NAMALWA (cell line): ENCODE results near the gene PARD3.
"Not testable (repeated sequence)": the region's sequence is repeated elsewhere in the genome, so short reads cannot be mapped to it uniquely, and the experiment has no call there.

Experiments used
- DNase-seq: peaks from one replicate; pipeline ENCODE4 v3.0.0-alpha.2; 2015; ENCODE audit warnings: low spot score

The PARD3 gene

DNA sequence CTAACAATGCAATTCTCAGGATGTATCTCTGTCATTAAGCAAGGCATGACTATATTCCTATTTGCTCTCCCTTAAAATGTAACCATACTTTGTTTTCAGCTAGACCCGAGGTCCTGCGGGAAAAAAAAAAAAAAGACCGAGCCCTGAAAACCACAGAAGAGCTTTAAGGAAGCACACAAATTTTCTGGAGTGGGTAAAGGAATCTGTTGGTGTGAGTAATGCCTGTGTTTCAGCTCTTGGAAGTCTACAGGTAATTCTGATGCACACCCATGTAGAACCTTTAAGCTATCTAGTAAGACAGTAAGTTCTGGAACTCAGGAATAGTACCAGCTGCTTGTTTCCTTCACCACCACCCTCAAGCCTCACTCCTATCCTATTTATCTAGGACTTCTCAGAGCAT lies 351.1 kb downstream of the PARD3 start:
- DNase-seq: no peak

GRCh38 chr10:34462993-34463392 lies 352.1 kb downstream of the PARD3 start:
- DNase-seq: no peak

DNA sequence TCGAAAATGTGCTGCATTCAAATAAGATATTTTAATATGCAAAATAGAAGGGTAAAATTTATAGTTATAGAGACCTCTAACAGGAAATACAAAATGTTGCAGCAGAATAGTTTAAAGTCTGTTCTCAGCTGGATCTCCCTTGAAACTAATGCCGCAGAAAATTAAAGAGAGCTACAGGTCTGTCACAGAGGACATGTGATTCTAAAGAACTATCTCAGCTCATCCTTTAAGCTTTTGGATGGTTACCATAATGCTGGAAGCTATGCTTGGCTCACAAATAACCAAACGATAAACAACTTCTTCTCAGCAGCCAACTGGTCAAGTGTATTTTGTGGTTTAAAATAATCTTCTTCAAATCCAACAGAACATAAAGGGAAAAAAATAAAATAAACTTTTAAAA lies 353.0 kb downstream of the PARD3 start:
- no peak for DNase-seq

GRCh38 chr10:34454590-34455261 lies 360.4 kb downstream of the PARD3 start:
- no peak for DNase-seq

- no peak for DNase-seq
These were observed 365.3 kb downstream of the PARD3 start for GRCh38 chr10:34449836-34450235.

GRCh38 chr10:34446049-34446448 lies 369.0 kb downstream of the PARD3 start:
- DNase-seq: no peak

- no peak for DNase-seq
These were observed 370.6 kb downstream of the PARD3 start for GRCh38 chr10:34444223-34445183.

- DNase-seq: not testable (repeated sequence)
These were observed 375.7 kb downstream of the PARD3 start for GRCh38 chr10:34439386-34439785.

DNA sequence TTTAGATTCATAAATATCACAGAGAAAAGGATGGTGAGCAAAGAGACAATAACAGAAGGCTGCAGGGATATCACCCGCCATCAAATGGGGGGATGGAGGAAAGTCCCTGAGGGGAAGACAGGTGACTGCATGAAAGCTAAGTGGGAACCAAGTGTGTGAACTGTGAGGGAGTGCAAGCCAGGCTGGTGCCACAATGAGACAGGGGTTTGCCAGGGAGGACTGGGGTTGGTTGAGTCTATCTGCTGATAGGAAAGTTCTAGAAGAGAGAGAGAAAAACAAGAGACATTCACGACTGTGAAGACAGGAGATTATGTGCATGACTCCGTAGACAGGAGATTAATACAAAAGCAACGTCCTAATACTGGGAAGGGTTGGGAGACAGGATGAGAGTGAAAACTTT lies 376.4 kb downstream of the PARD3 start:
- no peak for DNase-seq

- no peak for DNase-seq
These were observed 377.2 kb downstream of the PARD3 start for GRCh38 chr10:34437906-34438305.

DNA sequence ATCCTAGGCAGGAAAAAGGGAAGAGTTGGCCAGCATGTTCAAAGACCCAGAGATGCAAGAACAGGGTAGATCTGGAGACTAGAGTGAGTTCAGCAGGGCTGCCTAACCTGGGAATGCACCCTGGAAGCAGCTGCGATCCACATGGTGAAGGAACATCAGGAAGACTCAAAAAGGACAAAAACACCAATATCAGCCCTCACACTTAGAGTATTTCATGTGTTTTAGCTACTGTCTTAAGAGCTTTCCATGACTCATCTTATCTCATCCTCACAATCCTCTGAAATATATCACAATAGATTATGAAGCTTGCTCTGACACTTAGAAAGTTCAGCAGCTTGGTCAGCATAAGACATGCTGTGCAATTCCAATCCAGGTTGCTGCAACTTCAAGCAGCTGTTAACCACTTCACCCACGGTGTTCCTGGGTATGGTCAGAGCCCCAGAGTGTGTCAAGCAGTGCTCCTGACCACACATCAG lies 380.9 kb downstream of the PARD3 start:
- DNase-seq: no peak

GRCh38 chr10:34433241-34434076 lies 381.6 kb downstream of the PARD3 start:
- DNase-seq: no peak

- DNase-seq: no peak
These were observed 382.5 kb downstream of the PARD3 start for GRCh38 chr10:34432589-34432988.

DNA sequence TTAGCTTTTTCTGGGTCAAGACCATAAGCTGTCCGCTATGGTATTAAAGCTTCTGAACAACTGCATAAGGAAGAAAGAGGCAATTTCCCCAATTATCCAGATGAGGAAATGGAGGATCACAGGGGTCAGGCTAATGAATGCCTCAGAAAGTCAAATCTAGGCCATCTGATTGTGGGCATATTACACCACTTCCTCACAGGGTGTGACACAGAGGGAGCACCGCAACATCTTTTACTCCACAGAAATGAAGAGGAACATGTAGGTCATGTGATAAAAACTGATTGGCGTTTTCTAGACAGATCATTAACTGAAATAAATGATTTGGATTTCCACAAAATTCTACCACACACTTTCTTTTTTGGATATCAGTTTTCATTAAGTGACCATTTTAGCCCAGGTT lies 384.4 kb downstream of the PARD3 start:
- no peak for DNase-seq

DNA sequence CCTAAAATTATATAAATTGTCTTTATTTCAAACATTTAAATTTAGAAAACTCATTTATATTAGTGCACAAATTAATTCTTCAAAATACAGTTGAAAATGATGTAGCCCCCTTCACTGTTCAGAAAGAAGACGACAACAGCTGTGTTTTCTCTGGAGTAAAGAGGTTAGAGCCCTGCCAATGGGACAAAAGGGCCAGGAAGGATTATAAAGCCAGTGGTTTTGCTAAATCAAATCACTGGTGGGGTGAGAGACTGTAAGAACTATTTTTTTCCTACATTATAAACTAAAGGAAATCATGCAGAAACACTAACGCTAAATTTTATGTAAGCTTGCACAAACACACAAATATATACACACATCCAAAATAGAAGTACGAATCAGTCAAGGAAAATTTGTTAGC lies 386.6 kb downstream of the PARD3 start:
- no peak for DNase-seq

GRCh38 chr10:34427911-34428216 lies 387.2 kb downstream of the PARD3 start:
- DNase-seq: no peak

GRCh38 chr10:34427158-34427910 lies 387.8 kb downstream of the PARD3 start:
- DNase-seq: not testable (repeated sequence)

GRCh38 chr10:34426538-34427157 lies 388.4 kb downstream of the PARD3 start:
- not testable (repeated sequence) for DNase-seq

DNA sequence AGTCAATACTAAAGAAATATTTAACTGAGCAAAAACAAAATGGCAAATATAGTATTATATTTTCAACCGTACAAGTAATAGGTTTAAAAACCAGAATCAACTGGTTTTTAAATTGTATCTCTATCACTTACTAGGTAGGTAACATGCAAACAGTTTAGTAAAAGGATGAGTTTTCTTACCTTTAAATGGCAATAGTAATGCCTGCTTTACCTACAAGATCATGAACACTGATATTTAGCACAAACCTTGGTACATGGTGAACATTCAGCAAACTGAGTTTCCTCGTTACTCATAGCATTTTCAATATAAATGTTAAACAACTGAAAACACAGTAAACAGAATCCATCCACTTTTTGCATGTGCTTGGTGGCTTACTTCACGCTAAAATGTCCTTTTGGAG lies 389.1 kb downstream of the PARD3 start:
- DNase-seq: no peak

DNA sequence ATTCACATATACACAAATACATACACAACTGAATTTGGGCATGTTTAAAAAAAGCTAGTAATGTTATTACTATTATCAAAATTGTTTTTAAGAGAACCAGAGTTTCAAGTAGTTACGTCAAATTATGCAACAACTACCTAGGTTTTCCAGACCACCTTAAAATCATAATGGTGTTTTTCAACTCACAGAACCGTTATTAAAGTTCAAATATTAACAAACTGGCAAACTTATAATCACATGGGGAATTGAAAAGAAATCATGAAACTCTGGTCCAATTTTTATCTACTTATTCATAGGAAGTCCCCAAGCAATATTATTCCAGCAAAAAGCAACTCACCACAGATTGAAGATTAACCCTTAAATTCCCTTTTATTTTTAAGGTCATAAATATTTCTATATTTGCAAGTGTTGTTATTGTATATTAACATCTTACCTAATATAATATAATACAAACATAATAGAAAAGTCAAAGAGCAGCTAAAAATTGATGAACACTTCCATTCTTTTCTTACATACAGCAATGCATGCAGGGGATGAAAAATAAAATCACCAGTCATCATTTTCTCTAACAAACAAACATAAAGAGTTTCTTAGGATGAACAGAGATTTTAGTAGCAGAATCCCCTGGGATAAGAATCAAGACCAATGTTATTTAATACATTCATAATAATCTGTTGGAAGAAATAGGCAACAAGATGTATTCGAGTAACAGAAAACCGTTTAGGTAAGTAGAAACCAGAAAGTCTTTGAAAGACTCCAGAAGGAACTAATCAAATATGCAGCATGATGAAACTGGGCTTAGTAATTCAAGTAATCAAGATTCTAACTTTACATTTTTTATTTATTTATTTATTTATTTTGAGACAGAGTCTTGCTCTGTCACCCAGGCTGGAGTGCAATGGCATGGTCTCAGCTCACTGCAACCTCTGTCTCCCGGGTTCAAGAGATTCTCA lies 391.1 kb downstream of the PARD3 start:
- DNase-seq: no peak
